ENCODE measurements around the gene MYH3. TPM values are rescaled to one million over a fixed set of nuclear protein-coding genes. Genes with fewer than 3 reads are reported as not detected.
A peak's percentile ranks its signal among the peaks of the same experiment; 100 is the strongest.

The MYH3 gene
- total RNA-seq, 2 donors from 2014 or later, result 1.7 to 2.0 TPM

- Histone ChIP-seq H3K9ac (ENCODE audit: extremely low read depth, low read length, poor library complexity, severe bottlenecking) (no peak overlapping the region), H3K4me1 (ENCODE audit: control insufficient read depth, insufficient read depth, low read length) (no peaks in the 10 kb centered on the region), H3K4me3 (ENCODE audit: low read length) (no peak overlapping the region), H3K27ac (ENCODE audit: low read depth, low read length) (no peak overlapping the region), H3K27me3 (ENCODE audit: control insufficient read depth, insufficient read depth, low read length, poor library complexity, severe bottlenecking) (no peaks in the 10 kb centered on the region), H3K9me3 (ENCODE audit: control insufficient read depth, low read length) (no peaks in the 10 kb centered on the region), H3K36me3 (ENCODE audit: control insufficient read depth, insufficient read depth, low read length) (no peaks in the 10 kb centered on the region)
- Mint-ChIP-seq H3K4me1 (peaks cover 2% of the 10 kb centered on the region), H3K4me3 (no peak overlapping the region), H3K36me3 (ENCODE audit: low read depth) (peaks cover 9% of the 10 kb centered on the region), H3K27me3 (ENCODE audit: insufficient read depth) (no peaks in the 10 kb centered on the region), H3K27ac (no peak overlapping the region), H3K9me3 (no peaks in the 10 kb centered on the region)
- WGBS, 2 experiments (ENCODE audit: insufficient coverage in 1 of 2, insufficient read length in 1 of 2), result 95 to 96% methylated on average over 8 to 12 of the region's 12 CpGs
- DNase-seq, result no peak
- no peak for TF ChIP-seq CTCF (conservative IDR thresholded peaks at IDR 0.05)
Measured at GRCh38 chr17:10629706-10630105, 27.4 kb downstream of the MYH3 start.

- H3K27me3 ChIP-seq (ENCODE audit: control insufficient read depth, insufficient read depth, low read length, poor library complexity, severe bottlenecking), result no peaks in the 10 kb centered on the region
- no peak overlapping the region for H3K27ac Mint-ChIP-seq
- no peak overlapping the region for H3K9ac ChIP-seq (ENCODE audit: extremely low read depth, low read length, poor library complexity, severe bottlenecking)
- DNase-seq, result peak; percentile 89
- no peaks in the 10 kb centered on the region for H3K36me3 ChIP-seq (ENCODE audit: control insufficient read depth, insufficient read depth, low read length)
- H3K4me1 ChIP-seq (ENCODE audit: control insufficient read depth, insufficient read depth, low read length), result no peaks in the 10 kb centered on the region
- peaks cover 7% of the 10 kb centered on the region for H3K36me3 Mint-ChIP-seq (ENCODE audit: low read depth)
- H3K27ac ChIP-seq (ENCODE audit: low read depth, low read length), result no peak overlapping the region
- H3K27me3 Mint-ChIP-seq (ENCODE audit: insufficient read depth), result no peaks in the 10 kb centered on the region
- peak; percentile 79 for TF ChIP-seq CTCF (conservative IDR thresholded peaks at IDR 0.05)
- no peaks in the 10 kb centered on the region for H3K9me3 Mint-ChIP-seq
- H3K9me3 ChIP-seq (ENCODE audit: control insufficient read depth, low read length), result no peaks in the 10 kb centered on the region
- no peak overlapping the region for H3K4me3 Mint-ChIP-seq
- no peak overlapping the region for H3K4me3 ChIP-seq (ENCODE audit: low read length)
- WGBS, 2 experiments (ENCODE audit: insufficient coverage in 1 of 2, insufficient read length in 1 of 2), result 85% methylated on average over 9 to 13 of the region's 13 CpGs
- H3K4me1 Mint-ChIP-seq, result peaks cover 10% of the 10 kb centered on the region
Measured at GRCh38 chr17:10628756-10629155, 28.4 kb downstream of the MYH3 start.

GRCh38 chr17:10626390-10626789 is 30.7 kb downstream of the MYH3 start:
- peaks cover 7% of the 10 kb centered on the region for H3K36me3 Mint-ChIP-seq (ENCODE audit: low read depth)
- WGBS, 2 experiments (ENCODE audit: insufficient coverage in 1 of 2, insufficient read length in 1 of 2), result 85 to 90% methylated on average over 3 to 8 of the region's 9 CpGs
- no peak for DNase-seq
- Histone ChIP-seq H3K27ac (ENCODE audit: low read depth, low read length) (no peak overlapping the region), H3K4me3 (ENCODE audit: low read length) (no peak overlapping the region), H3K4me1 (ENCODE audit: control insufficient read depth, insufficient read depth, low read length) (no peaks in the 10 kb centered on the region), H3K9ac (ENCODE audit: extremely low read depth, low read length, poor library complexity, severe bottlenecking) (no peak overlapping the region), H3K9me3 (ENCODE audit: control insufficient read depth, low read length) (no peaks in the 10 kb centered on the region), H3K27me3 (ENCODE audit: control insufficient read depth, insufficient read depth, low read length, poor library complexity, severe bottlenecking) (no peaks in the 10 kb centered on the region), H3K36me3 (ENCODE audit: control insufficient read depth, insufficient read depth, low read length) (no peaks in the 10 kb centered on the region)
- H3K4me3 Mint-ChIP-seq, result no peak overlapping the region
- no peaks in the 10 kb centered on the region for H3K9me3 Mint-ChIP-seq
- H3K27me3 Mint-ChIP-seq (ENCODE audit: insufficient read depth), result no peaks in the 10 kb centered on the region
- no peak overlapping the region for H3K27ac Mint-ChIP-seq
- TF ChIP-seq CTCF (conservative IDR thresholded peaks at IDR 0.05), result no peak
- H3K4me1 Mint-ChIP-seq, result peaks cover 10% of the 10 kb centered on the region
